Prostate gland (tissue), 2 donors: ENCODE results near the gene SDC3. TPM values are rescaled to one million over a fixed set of nuclear protein-coding genes. Genes with fewer than 3 reads are reported as not detected.

ENCODE experiments used
- DNase-seq: peaks from one replicate; pipeline ENCODE4 v3.0.0-alpha.2; 2019; ENCODE audit warnings: low spot score
- H3K27ac ChIP-seq, 2 donors: fragments of 200-600 bp; sonication (generic); 2 replicates each; pipeline ENCODE4 v1.5.1; 2017 to 2019
- H3K27me3 ChIP-seq: fragments of 200-600 bp; sonication (generic); replicated peaks from 2 replicates; pipeline ENCODE4 v1.5.1; 2019; ENCODE audit not compliant: insufficient read depth
- H3K36me3 ChIP-seq, 2 donors: fragments of 200-600 bp; sonication (generic); 1 replicate in 1 of 2; 2 replicates in 1 of 2; pipeline versions ENCODE4 v1.5.1 to v1.8.1; 2017 to 2019
- H3K4me1 ChIP-seq: fragments of 200-600 bp; sonication (generic); replicated peaks from 2 replicates; pipeline ENCODE4 v1.5.1; 2019
- H3K4me3 ChIP-seq, 2 donors: fragments of 200-600 bp; sonication (generic); 2 replicates each; pipeline ENCODE4 v1.5.1; 2017 to 2019
- H3K9me3 ChIP-seq: fragments of 200-600 bp; sonication (generic); 2 replicates; pipeline ENCODE4 v1.5.1; 2017
- CTCF ChIP-seq, 4 experiments: fragments of 200-600 bp in 2 of 4; fragments of 450-650 bp in 2 of 4; sonication (generic) in 2 of 4; IDR thresholded peaks; 1 replicate in 3 of 4; 2 replicates in 1 of 4; pipeline ENCODE4 v1.5.1; 2016 to 2019; ENCODE audit warnings: antibody characterized with exemption in 4 of 4, mild to moderate bottlenecking in 2 of 4, moderate library complexity in 2 of 4
- POLR2A ChIP-seq: fragments of 450-650 bp; IDR thresholded peaks from one replicate; pipeline ENCODE4 v1.6.1; 2016; ENCODE audit warnings: antibody characterized with exemption, mild to moderate bottlenecking
- POLR2AphosphoS5 ChIP-seq: sonication (generic); formaldehyde crosslinking; IDR thresholded peaks from one replicate; pipeline ENCODE4 v1.6.1; 2017; ENCODE audit warnings: antibody characterized with exemption
- WGBS: methylation state at CpG from one replicate; pipeline ENCODE4 v1.1.5; 2018; 5-methylcytosine and 5-hydroxymethylcytosine counted together
- intact Hi-C: fragments of 100-400 bp; cut with DNase I; formaldehyde crosslinking; loops from one replicate; pipeline ENCODE4 v1.14.2; 2022
- total RNA-seq, 2 donors: library from RNA; depleted of rRNA; stranded (reverse); fragments of >200 nt; gene quantifications; one replicate each; pipeline ENCODE4 v1.1.0, GENCODE V29; 2016

The SDC3 gene
- total RNA-seq, 2 donors from 2014 or later, result 25.5 to 39.6 TPM

DNA sequence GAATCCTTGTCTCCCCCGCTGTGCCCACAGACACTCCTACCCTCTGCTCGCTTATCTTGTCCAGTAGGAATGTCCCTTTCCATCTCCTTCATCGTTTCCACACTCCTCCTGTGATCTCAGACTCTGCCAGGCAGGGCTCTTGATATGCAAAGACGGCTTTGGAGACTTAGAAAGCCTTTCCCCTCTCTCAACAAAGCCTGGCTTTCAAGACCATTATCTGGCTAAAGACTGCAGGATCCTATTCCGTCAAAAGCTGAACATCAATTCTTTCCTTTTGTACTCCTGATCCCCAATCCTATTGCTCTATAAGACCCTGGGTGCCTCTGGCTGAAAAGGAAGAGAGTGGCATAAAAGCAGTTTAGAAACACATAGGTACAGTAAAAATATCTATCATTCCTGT is 63.9 kb downstream of the SDC3 start:
- intact Hi-C loops, result no loop called here
- no peak for DNase-seq
- Histone ChIP-seq H3K27ac (no peak overlapping the region), H3K4me1 (no peaks in the 10 kb centered on the region), H3K4me3 (no peak overlapping the region), H3K9me3 (no peaks in the 10 kb centered on the region), H3K36me3 (no peaks in the 10 kb centered on the region), H3K27me3 (no peaks in the 10 kb centered on the region)
- 67% methylated on average over 5 of the region's 5 CpGs for WGBS
- TF ChIP-seq POLR2AphosphoS5, result no peak
- no peak for TF ChIP-seq CTCF (IDR thresholded peaks at IDR 0.05)

GRCh38 chr1:30842697-30843354 is 65.7 kb downstream of the SDC3 start:
- no peaks in the 10 kb centered on the region for H3K4me1 ChIP-seq
- 76% methylated on average over 7 of the region's 7 CpGs for WGBS
- H3K9me3 ChIP-seq, result no peaks in the 10 kb centered on the region
- intact Hi-C loops, result no loop called here
- no peak for DNase-seq
- H3K36me3 ChIP-seq, result no peaks in the 10 kb centered on the region
- H3K4me3 ChIP-seq, result no peak overlapping the region
- TF ChIP-seq POLR2A (no peak), CTCF (IDR thresholded peaks at IDR 0.05) (no peak), POLR2AphosphoS5 (no peak)
- H3K27me3 ChIP-seq, result no peaks in the 10 kb centered on the region
- no peak overlapping the region for H3K27ac ChIP-seq

GRCh38 chr1:30840904-30841598 is 67.5 kb downstream of the SDC3 start:
- Histone ChIP-seq H3K4me3 (no peak overlapping the region), H3K4me1 (no peaks in the 10 kb centered on the region), H3K27me3 (no peaks in the 10 kb centered on the region), H3K36me3 (no peaks in the 10 kb centered on the region), H3K27ac (no peak overlapping the region), H3K9me3 (no peaks in the 10 kb centered on the region)
- no peak for TF ChIP-seq CTCF (IDR thresholded peaks at IDR 0.05)
- no peak for TF ChIP-seq POLR2AphosphoS5
- no peak for TF ChIP-seq POLR2A
- WGBS, result 66% methylated on average over 10 of the region's 10 CpGs
- intact Hi-C loops, result no loop called here
- DNase-seq, result no peak

DNA sequence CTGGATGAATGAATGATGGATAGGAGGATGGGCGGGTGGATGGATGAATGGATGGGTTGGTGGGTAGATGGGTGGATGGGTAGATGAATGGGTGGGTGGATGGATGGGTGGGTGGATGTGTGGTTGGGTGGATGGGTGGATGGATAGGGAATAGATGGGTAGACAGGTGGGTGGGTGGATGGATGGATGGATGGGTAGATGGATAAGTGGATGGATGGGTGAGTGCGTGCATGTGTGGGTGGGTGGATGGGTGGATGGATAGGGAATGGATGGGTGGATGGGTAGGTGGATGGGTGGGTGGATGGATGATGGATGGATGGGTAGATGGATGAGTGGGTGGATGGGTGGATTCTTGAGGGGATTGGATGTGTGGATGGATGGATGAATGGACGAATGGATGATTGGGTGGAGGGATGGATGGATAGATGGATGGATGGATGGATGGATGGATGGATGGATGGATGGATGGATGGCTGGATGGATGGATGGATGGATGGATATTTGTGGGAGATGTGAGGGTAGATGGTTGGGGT is 68.7 kb downstream of the SDC3 start:
- no peaks in the 10 kb centered on the region for H3K36me3 ChIP-seq
- H3K4me3 ChIP-seq, result no peak overlapping the region
- 95% methylated on average over 3 of the region's 3 CpGs for WGBS
- H3K27me3 ChIP-seq, result no peaks in the 10 kb centered on the region
- H3K9me3 ChIP-seq, result no peaks in the 10 kb centered on the region
- no peak for DNase-seq
- TF ChIP-seq POLR2AphosphoS5 (no peak), CTCF (IDR thresholded peaks at IDR 0.05) (no peak), POLR2A (no peak)
- H3K4me1 ChIP-seq, result no peaks in the 10 kb centered on the region
- intact Hi-C loops, result no loop called here
- no peak overlapping the region for H3K27ac ChIP-seq

DNA sequence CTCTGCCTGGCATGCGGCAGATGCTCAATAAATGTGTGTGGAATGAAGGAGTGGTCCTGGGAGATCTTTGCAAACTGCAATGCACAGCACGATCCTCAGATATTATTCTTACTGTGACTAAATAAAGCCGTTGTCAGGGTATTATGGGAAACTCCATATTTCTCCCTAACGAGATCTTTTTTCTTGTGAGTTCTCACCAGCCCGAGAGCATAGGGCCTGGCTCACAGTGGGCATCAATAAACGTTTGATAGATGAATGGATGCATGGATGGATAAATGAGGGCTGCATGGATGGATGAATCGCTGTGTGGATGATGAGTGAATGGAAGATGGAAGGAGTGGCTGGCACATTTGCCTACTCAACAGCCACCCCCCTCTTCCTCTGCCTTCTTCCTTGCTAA is 69.6 kb downstream of the SDC3 start:
- TF ChIP-seq POLR2A (no peak), CTCF (IDR thresholded peaks at IDR 0.05) (no peak), POLR2AphosphoS5 (no peak)
- intact Hi-C loops, result no loop called here
- no peak overlapping the region for H3K27ac ChIP-seq
- no peaks in the 10 kb centered on the region for H3K27me3 ChIP-seq
- 83% methylated on average over 7 of the region's 7 CpGs for WGBS
- H3K4me1 ChIP-seq, result no peaks in the 10 kb centered on the region
- no peaks in the 10 kb centered on the region for H3K9me3 ChIP-seq
- H3K4me3 ChIP-seq, result no peak overlapping the region
- H3K36me3 ChIP-seq, result no peaks in the 10 kb centered on the region
- DNase-seq, result no peak
